SK-N-MC (cell line): ENCODE data around the gene GDPD5.
A peak's percentile ranks its signal among the peaks of the same experiment; 100 is the strongest.
"Not testable (repeated sequence)": the region's sequence is repeated elsewhere in the genome, so short reads cannot be mapped to it uniquely, and the experiment has no call there.

Source experiments
- DNase-seq: peaks from one replicate; pipeline ENCODE4 v3.0.0-alpha.2; 2011; ENCODE audit warnings: low read depth, low spot score
- H3K27ac ChIP-seq: fragments of 200-600 bp; sonication (generic); 2 replicates; pipeline ENCODE4 v1.5.1; 2016; ENCODE audit warnings: mixed run types
- H3K36me3 ChIP-seq: fragments of 200-600 bp; sonication (generic); 2 replicates; pipeline ENCODE4 v1.6.1; 2017; ENCODE audit warnings: antibody characterized with exemption, low read length, mixed read lengths; ENCODE audit not compliant: insufficient read depth
- H3K4me3 ChIP-seq: fragments of 200-600 bp; sonication (generic); 2 replicates; pipeline ENCODE4 v1.5.1; 2016
- H3K9ac ChIP-seq: fragments of 200-600 bp; sonication (generic); 2 replicates; pipeline ENCODE4 v1.8.0; 2017; ENCODE audit warnings: mixed run types, mixed read lengths; ENCODE audit not compliant: insufficient read length
- H3K9me3 ChIP-seq: fragments of 200-600 bp; sonication (generic); 2 replicates; pipeline ENCODE4 v1.6.1; 2017; ENCODE audit warnings: low read depth, mild to moderate bottlenecking, antibody characterized with exemption, low read length, moderate library complexity, mixed read lengths
- EZH2 ChIP-seq: fragments of 200-600 bp; sonication (generic); IDR thresholded peaks from one replicate; pipeline ENCODE4 v1.6.1; 2017; ENCODE audit warnings: antibody characterized with exemption
- FOXP2 ChIP-seq: optimal IDR thresholded peaks from 2 replicates; pipeline ENCODE3; 2011; ENCODE audit warnings: mild to moderate bottlenecking, moderate library complexity; ENCODE audit not compliant: insufficient read depth; ENCODE audit errors: extremely low read length, control extremely low read depth
- POLR2AphosphoS5 ChIP-seq: IDR thresholded peaks from 2 replicates; pipeline ENCODE4 v1.6.1; 2012; ENCODE audit warnings: mild to moderate bottlenecking, low read depth, low read length, borderline replicate concordance

The GDPD5 gene

GRCh38 chr11:75424396-75424795 lies 101.3 kb downstream of the GDPD5 start:
- TF ChIP-seq POLR2AphosphoS5 = no peak; the same call in 1 of the 2 replicates
- TF ChIP-seq EZH2 = no peak
- TF ChIP-seq FOXP2 = no peak
- Histone ChIP-seq H3K9ac (no peak overlapping the region), H3K9me3 (no peaks in the 10 kb centered on the region), H3K4me3 (no peak overlapping the region), H3K36me3 (peaks cover 7% of the 10 kb centered on the region; the same call in 1 of the 2 replicates), H3K27ac (no peak overlapping the region)
- no peak for DNase-seq

DNA sequence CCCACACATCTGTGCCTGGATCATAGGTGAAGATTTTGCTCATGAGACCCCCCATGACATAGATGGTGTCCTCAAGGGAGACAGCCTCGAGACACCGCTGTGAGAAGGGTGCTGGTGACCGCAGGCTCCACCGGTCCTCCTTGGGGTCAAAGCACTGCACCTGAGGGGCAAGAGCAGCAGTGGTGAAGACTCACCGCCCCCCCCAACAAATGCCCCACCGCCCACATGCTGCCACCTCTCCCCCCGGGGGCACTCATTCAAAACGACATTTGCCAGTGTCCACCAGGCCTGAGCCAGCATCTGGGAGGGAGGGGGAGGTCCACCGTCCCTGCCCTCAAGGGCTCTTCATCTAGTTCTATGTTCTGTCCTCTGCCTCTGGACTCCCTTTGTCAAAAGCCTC lies 102.0 kb downstream of the GDPD5 start:
- Histone ChIP-seq H3K27ac (no peak overlapping the region), H3K4me3 (no peak overlapping the region), H3K36me3 (peaks cover 7% of the 10 kb centered on the region; the same call in 1 of the 2 replicates), H3K9me3 (no peaks in the 10 kb centered on the region), H3K9ac (no peak overlapping the region)
- DNase-seq = no peak
- TF ChIP-seq POLR2AphosphoS5 (no peak), FOXP2 (no peak), EZH2 (no peak)

GRCh38 chr11:75422248-75423231 lies 103.2 kb downstream of the GDPD5 start:
- H3K36me3 ChIP-seq = peaks cover 7% of the 10 kb centered on the region; the same call in 1 of the 2 replicates
- H3K4me3 ChIP-seq = no peak overlapping the region
- no peak overlapping the region for H3K27ac ChIP-seq
- DNase-seq = no peak
- H3K9me3 ChIP-seq = no peaks in the 10 kb centered on the region
- no peak for TF ChIP-seq FOXP2
- no peak for TF ChIP-seq POLR2AphosphoS5
- no peak for TF ChIP-seq EZH2
- no peak overlapping the region for H3K9ac ChIP-seq

DNA sequence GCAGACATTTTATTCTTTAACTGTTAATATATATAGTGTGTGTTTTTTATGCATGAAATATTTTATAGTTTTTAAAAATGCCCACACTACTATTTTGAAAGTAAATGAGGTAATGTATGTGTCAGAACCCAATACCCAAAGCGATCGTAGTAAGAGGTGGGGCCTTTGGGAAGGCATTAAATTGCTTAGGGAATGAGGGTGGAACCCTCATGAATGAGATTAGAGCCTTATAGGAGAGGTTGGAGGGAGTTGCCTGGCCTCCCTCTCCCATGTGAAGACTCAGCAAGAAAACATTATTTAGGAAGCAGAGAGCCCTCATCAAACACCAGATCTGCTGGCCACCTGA lies 103.9 kb downstream of the GDPD5 start:
- TF ChIP-seq FOXP2 (no peak), EZH2 (no peak), POLR2AphosphoS5 (no peak)
- Histone ChIP-seq H3K9ac (no peak overlapping the region), H3K4me3 (no peak overlapping the region), H3K9me3 (no peaks in the 10 kb centered on the region), H3K27ac (no peak overlapping the region), H3K36me3 (peaks cover 9% of the 10 kb centered on the region)
- DNase-seq = no peak

DNA sequence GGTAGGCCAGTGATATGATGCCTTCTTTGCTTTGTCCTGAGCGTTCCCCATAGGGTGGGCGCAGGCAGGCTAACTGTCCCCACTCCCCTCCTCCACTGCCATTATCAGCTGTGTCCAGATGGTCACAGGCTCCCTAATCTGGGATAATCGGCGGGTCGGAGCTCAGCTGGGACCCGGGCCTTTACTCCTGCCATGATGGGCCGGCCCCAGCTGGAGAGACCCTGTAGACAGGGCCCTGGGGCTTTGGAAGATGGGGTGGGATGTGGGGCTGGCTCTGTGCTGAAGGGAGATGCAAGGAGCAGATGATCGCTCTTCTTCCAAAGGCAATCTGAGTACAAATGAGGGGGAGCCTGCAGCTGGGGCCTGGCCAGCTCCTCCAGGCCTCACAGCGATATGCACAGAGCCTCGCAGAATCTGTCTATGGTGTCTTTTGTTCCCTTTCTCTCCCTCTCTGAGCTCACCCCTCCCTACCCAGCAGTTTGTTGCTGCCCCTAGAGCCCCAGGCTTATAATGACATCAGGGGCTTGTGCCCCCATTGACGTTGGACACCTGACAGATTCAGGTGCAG lies 104.6 kb downstream of the GDPD5 start:
- TF ChIP-seq EZH2 (no peak), POLR2AphosphoS5 (no peak), FOXP2 (no peak)
- H3K9me3 ChIP-seq = no peaks in the 10 kb centered on the region
- no peak for DNase-seq
- no peak overlapping the region for H3K4me3 ChIP-seq
- peaks cover 12% of the 10 kb centered on the region for H3K36me3 ChIP-seq
- H3K9ac ChIP-seq = no peak overlapping the region
- H3K27ac ChIP-seq = no peak overlapping the region

- Histone ChIP-seq H3K36me3 (peaks cover 12% of the 10 kb centered on the region), H3K9ac (no peak overlapping the region), H3K4me3 (no peak overlapping the region), H3K27ac (no peak overlapping the region), H3K9me3 (no peaks in the 10 kb centered on the region)
- no peak for DNase-seq
- TF ChIP-seq EZH2 = no peak
- no peak for TF ChIP-seq FOXP2
- no peak; the same call in 1 of the 2 replicates for TF ChIP-seq POLR2AphosphoS5
Observed at GRCh38 chr11:75420224-75421034, 105.3 kb downstream of the GDPD5 start.

- TF ChIP-seq POLR2AphosphoS5 (no peak), EZH2 (no peak), FOXP2 (no peak)
Observed at GRCh38 chr11:75413864-75414263, 111.9 kb downstream of the GDPD5 start.

DNA sequence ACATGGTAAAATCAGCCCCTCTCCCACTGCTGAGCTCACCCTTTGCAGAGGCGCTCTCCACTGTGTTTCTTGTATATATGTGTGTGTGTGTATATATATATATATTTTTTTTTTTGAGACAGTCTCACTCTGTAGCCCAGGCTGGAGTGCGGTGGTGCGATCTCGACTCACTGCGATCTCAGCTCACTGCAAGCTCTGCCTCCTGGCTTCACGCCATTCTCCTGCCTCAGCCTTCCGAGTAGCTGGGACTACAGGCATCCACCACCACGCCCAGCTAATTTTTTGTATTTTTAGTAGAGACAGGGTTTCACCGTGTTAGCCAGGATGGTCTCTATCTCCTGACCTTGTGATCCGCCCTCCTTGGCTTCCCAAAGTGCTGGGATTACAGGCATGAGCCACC lies 112.6 kb downstream of the GDPD5 start:
- peaks cover 46% of the 10 kb centered on the region for H3K36me3 ChIP-seq
- H3K4me3 ChIP-seq = not testable (repeated sequence)

More at GRCh38 chr11:75413864-75414263, 111.9 kb downstream of the GDPD5 start:
- DNase-seq = no peak
- Histone ChIP-seq H3K27ac (0 out of 2 replicates have a peak overlapping the region, but pooled peaks have one; percentile 31), H3K4me3 (no peak overlapping the region), H3K9ac (no peak overlapping the region), H3K9me3 (no peaks in the 10 kb centered on the region), H3K36me3 (peaks cover 39% of the 10 kb centered on the region)

DNA sequence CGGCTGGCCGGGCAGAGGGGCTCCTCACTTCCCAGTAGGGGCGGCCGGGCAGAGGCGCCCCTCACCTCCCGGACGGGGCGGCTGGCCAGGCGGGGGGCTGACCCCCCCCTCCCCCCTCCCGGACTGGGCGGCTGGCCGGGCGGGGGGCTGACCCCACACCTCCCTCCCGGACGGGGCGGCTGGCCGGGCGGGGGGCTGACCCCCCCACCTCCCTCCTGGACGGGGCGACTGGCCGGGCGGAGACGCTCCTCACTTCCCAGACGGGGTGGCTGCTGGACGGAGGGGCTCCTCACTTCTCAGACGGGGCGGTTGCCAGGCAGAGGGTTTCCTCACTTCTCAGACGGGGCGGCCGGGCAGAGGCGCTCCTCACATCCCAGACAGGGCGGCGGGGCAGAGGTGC lies 115.8 kb downstream of the GDPD5 start:
- H3K9me3 ChIP-seq, DNase-seq, H3K4me3 ChIP-seq, H3K27ac ChIP-seq, H3K9ac ChIP-seq: not testable (repeated sequence)
- H3K36me3 ChIP-seq = peaks cover 66% of the 10 kb centered on the region

More for the DNA sequence above, 112.6 kb downstream of the GDPD5 start:
- not testable (repeated sequence) for H3K9me3 ChIP-seq, H3K9ac ChIP-seq, H3K27ac ChIP-seq, DNase-seq
